Thyroid gland (tissue), 4 donors: ENCODE data around the gene ZNF860. TPM values are rescaled to one million over a fixed set of nuclear protein-coding genes. Genes with fewer than 3 reads are reported as not detected.

Experiments used
- DNase-seq, 2 donors: peaks; one replicate each; pipeline ENCODE4 v3.0.0-alpha.2; 2019
- H3K27ac ChIP-seq, 3 donors: fragments of 200-600 bp; sonication (generic); 1 replicate in 2 of 3; 2 replicates in 1 of 3; pipeline ENCODE4 v1.5.1; 2016 to 2019; ENCODE audit warnings: mild to moderate bottlenecking in 1 of 3, moderate library complexity in 1 of 3
- H3K27me3 ChIP-seq: fragments of 200-600 bp; sonication (generic); one replicate; pipeline ENCODE4 v1.5.1; 2019
- H3K36me3 ChIP-seq, 2 donors: fragments of 200-600 bp; sonication (generic); one replicate each; pipeline ENCODE4 v1.5.1; 2016 to 2019
- H3K4me1 ChIP-seq, 2 donors: fragments of 200-600 bp; sonication (generic); one replicate each; pipeline ENCODE4 v1.5.1; 2017 to 2019
- H3K4me3 ChIP-seq, 3 donors: fragments of 200-600 bp; sonication (generic); replicated peaks in 1 of 3; 1 replicate in 2 of 3; 2 replicates in 1 of 3; pipeline ENCODE4 v1.5.1; 2016; ENCODE audit warnings: mild to moderate bottlenecking in 1 of 3
- H3K9me3 ChIP-seq: fragments of 200-600 bp; sonication (generic); one replicate; pipeline ENCODE4 v1.5.1; 2017
- POLR2A ChIP-seq, 2 donors: fragments of 450-650 bp; IDR thresholded peaks; one replicate each; pipeline ENCODE4 v1.6.1; 2017; ENCODE audit warnings: antibody characterized with exemption in 2 of 2, mild to moderate bottlenecking in 2 of 2, moderate library complexity in 1 of 2
- WGBS, 2 donors: methylation state at CpG; one replicate each; pipeline ENCODE4 v1.1.5; 2017; 5-methylcytosine and 5-hydroxymethylcytosine counted together
- intact Hi-C: fragments of 100-400 bp; cut with DNase I; formaldehyde crosslinking; loops from one replicate; pipeline ENCODE4 v1.15.1; 2023
- total RNA-seq, 4 donors: library from RNA; depleted of rRNA; stranded (reverse); fragments of >200 nt; gene quantifications; one replicate each; pipeline ENCODE4 v1.2.3, GENCODE V29; 2016
- TF ChIP-seq, protein P1 (sequence below), 6 experiments: fragments of 200-600 bp in 3 of 6; fragments of 450-650 bp in 3 of 6; sonication (generic) in 3 of 6; IDR thresholded peaks; one replicate each; pipeline ENCODE4 v1.5.1; 2016 to 2019; ENCODE audit warnings: antibody characterized with exemption in 6 of 6, mild to moderate bottlenecking in 2 of 6, inconsistent platforms in 1 of 6, moderate library complexity in 1 of 6

Gene ZNF860
- total RNA-seq, 4 donors from 2014 or later, result 0.67 to 1.6 (median 1.4) TPM

DNA sequence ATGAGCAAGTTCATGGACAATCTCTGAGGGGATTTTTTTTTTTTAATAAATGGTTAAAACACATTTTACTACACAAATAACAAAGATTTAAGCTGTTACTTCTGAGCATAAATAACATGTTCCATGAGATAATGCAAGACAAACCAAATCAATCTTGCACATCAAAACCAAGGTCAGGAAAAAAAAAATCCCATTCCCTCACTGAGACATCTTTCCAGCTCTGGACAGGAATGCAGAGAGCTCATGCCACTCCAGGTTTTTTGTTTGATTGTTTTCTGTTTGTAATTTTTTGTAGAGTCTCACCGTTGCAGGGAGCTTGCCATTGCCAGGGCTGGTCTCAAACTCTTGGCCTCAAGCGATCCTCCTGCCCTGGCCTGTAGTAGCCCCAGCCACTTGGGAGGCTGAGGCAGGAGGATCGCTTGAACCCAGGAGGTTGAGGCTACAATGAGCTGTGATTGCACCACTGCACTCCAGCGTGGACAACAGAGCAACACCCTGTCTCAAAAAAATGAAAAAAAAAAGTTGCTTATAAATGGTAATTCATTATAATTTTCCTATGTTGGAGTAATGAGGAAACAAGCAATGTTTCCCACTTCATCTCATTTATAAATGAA lies 14.5 kb upstream of the ZNF860 start:
- Histone ChIP-seq H3K4me3 (no peak overlapping the region), H3K27me3 (no peaks in the 10 kb centered on the region), H3K9me3 (no peaks in the 10 kb centered on the region), H3K4me1 (peaks cover 0 to 20% of the 10 kb centered on the region in 2 donors), H3K36me3 (no peaks in the 10 kb centered on the region), H3K27ac (peak overlapping the region in 2 of 3 donors; percentile 21 to 43)
- intact Hi-C loops, result no loop called here
- DNase-seq, result no peak
- no peak for TF ChIP-seq POLR2A (IDR thresholded peaks at IDR 0.05)
- WGBS, 2 donors, result 79 to 85% methylated on average over 4 of the region's 4 CpGs

DNA sequence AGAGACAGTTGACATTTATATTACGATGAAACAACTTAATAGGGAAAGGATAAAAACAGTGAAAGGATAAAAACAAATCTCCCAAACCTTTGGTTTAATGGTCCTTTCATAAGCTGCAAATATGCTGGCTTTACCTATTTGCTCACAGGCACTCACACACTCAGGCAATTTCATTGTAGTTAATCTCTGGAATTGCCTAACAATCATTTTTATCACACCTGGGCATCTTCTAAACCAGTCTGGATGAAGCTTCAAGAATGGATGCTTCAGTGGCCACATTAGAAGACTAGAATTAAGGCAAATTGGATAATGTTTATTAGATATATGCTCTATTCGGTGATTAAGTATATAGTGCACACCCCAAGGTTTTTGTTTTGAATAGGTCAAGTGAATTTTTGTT lies 14.0 kb upstream of the ZNF860 start:
- Histone ChIP-seq H3K27me3 (no peaks in the 10 kb centered on the region), H3K9me3 (no peaks in the 10 kb centered on the region), H3K4me3 (no peak overlapping the region), H3K36me3 (no peaks in the 10 kb centered on the region), H3K27ac (peak overlapping the region in 2 of 3 donors; percentile 21 to 43), H3K4me1 (peaks cover 0 to 20% of the 10 kb centered on the region in 2 donors)
- TF ChIP-seq POLR2A (IDR thresholded peaks at IDR 0.05), result no peak
- no peak for DNase-seq
- intact Hi-C loops, result no loop called here
- WGBS, 2 donors, result 87 to 90% methylated on average over 2 of the region's 2 CpGs

DNA sequence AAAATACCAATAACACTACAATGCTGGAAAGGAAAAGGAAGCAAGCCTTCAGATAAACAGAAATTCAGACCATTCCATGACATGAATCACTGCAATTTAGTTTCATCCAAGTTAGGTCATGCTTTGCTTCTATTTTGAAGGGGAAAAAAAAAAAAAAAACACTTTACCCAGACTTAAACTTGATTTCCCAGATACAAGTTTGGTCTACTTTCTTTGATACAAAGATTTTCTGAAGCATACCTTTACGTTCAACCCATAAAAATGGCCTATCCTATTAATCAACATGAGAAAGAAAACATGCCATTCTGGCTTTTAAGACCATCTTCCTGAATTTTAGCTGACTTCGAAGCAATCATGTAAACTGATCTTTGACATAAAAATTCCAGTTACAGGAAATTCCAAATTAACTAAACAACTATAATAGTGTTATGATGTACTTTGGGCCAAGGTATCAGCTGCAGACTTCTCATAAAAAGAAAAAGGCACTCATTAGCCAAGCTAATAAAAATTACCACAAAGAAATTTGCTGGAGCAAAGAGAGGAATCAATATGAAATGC lies 13.1 kb upstream of the ZNF860 start:
- no peak for DNase-seq
- Histone ChIP-seq H3K9me3 (no peaks in the 10 kb centered on the region), H3K27me3 (no peaks in the 10 kb centered on the region), H3K36me3 (no peaks in the 10 kb centered on the region), H3K4me1 (peaks cover 0 to 20% of the 10 kb centered on the region in 2 donors), H3K4me3 (no peak overlapping the region), H3K27ac (peak overlapping the region; percentile 3 to 62 (median 43))
- WGBS, 2 donors, result 61 to 75% methylated on average over 2 of the region's 2 CpGs
- intact Hi-C loops, result no loop called here
- TF ChIP-seq, protein P1, sequence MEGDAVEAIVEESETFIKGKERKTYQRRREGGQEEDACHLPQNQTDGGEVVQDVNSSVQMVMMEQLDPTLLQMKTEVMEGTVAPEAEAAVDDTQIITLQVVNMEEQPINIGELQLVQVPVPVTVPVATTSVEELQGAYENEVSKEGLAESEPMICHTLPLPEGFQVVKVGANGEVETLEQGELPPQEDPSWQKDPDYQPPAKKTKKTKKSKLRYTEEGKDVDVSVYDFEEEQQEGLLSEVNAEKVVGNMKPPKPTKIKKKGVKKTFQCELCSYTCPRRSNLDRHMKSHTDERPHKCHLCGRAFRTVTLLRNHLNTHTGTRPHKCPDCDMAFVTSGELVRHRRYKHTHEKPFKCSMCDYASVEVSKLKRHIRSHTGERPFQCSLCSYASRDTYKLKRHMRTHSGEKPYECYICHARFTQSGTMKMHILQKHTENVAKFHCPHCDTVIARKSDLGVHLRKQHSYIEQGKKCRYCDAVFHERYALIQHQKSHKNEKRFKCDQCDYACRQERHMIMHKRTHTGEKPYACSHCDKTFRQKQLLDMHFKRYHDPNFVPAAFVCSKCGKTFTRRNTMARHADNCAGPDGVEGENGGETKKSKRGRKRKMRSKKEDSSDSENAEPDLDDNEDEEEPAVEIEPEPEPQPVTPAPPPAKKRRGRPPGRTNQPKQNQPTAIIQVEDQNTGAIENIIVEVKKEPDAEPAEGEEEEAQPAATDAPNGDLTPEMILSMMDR (IDR thresholded peaks at IDR 0.05), result no peak
- no peak for TF ChIP-seq POLR2A (IDR thresholded peaks at IDR 0.05)

DNA sequence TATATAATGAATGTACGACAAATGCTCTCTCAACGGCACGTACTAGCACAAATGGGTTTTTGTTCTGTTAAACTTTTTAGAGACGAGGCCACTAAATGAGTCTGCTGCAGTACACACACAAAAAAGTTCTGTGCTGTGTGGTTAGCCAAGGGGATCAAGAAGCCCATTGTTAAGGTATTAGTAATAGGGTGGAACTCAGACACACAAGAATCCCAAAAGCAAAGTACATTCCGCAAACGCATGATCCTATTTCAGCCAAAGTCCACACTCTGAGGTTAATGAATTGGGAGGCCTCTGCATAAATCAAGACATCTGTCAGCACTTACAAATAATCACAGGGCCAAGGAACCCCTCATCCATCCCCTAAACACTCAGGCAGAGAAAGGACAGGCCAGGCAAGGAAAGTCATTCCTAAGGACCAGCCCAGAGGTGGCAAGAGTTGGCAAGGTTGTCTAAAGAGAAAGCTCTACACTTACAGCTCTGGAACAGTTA lies 12.6 kb upstream of the ZNF860 start:
- TF ChIP-seq, protein P1 (IDR thresholded peaks at IDR 0.05), result no peak
- no peak for TF ChIP-seq POLR2A (IDR thresholded peaks at IDR 0.05)
- intact Hi-C loops, result no loop called here
- WGBS, 2 donors, result 82 to 86% methylated on average over 6 of the region's 6 CpGs
- peaks cover 0 to 20% of the 10 kb centered on the region in 2 donors for H3K4me1 ChIP-seq
- no peaks in the 10 kb centered on the region for H3K27me3 ChIP-seq
- DNase-seq, result no peak
- no peaks in the 10 kb centered on the region for H3K9me3 ChIP-seq
- H3K27ac ChIP-seq, result peak overlapping the region in 2 of 3 donors; percentile 43 to 62
- H3K36me3 ChIP-seq, result no peaks in the 10 kb centered on the region
- no peak overlapping the region for H3K4me3 ChIP-seq

DNA sequence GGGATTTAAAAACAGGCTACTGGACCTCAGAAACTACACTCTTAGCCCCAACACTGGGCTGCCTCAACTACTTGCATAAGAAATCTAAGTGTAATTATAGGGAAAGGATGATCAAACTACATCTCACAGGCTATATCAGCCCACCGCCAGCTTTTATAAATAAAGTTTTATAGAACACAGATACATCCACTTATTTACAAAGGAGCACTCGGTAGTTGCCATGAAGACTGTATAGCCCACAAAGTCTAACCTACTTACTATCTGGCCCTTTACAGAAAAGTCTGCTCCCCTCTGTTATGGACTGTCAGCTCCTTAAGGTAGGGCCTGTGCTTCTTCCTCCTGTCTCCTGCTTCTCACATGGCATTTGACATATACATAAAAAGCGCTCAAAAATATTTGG lies 9.9 kb upstream of the ZNF860 start:
- Histone ChIP-seq H3K27ac (no peak overlapping the region), H3K4me3 (no peak overlapping the region), H3K4me1 (peaks cover 0 to 17% of the 10 kb centered on the region in 2 donors), H3K27me3 (no peaks in the 10 kb centered on the region), H3K9me3 (no peaks in the 10 kb centered on the region), H3K36me3 (no peaks in the 10 kb centered on the region)
- intact Hi-C loops, result no loop called here
- no peak for DNase-seq
- WGBS, 2 donors, result 98 to 99% methylated on average over 3 of the region's 3 CpGs
- TF ChIP-seq, protein P1 (IDR thresholded peaks at IDR 0.05), result no peak
- TF ChIP-seq POLR2A (IDR thresholded peaks at IDR 0.05), result no peak

DNA sequence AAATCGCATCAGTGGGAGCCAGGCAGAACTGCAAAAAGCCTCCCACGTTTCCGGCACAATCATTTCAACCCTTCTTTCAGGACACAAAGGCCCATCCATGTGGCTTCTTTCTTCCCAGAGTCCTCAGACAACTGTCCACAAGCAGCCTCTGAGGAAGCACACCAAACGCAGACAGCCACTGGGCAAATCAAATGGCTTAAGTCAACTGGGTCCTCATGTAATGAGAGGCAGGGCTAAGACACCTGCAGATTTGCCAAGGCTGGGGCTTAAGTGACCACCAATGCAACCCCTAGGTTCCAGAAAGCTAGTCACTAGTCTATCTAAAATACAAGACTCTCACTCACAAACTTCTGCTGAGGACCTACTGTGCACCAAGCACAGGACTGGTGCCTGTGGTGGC lies 8.5 kb upstream of the ZNF860 start:
- WGBS, 2 donors, result 76 to 78% methylated on average over 4 of the region's 4 CpGs
- no peak overlapping the region for H3K27ac ChIP-seq
- intact Hi-C loops, result no loop called here
- DNase-seq, result no peak
- no peaks in the 10 kb centered on the region for H3K36me3 ChIP-seq
- H3K4me1 ChIP-seq, result peaks cover 0 to 10% of the 10 kb centered on the region in 2 donors
- TF ChIP-seq, protein P1 (IDR thresholded peaks at IDR 0.05), result no peak
- no peak for TF ChIP-seq POLR2A (IDR thresholded peaks at IDR 0.05)
- H3K9me3 ChIP-seq, result no peaks in the 10 kb centered on the region
- no peaks in the 10 kb centered on the region for H3K27me3 ChIP-seq
- H3K4me3 ChIP-seq, result no peak overlapping the region
